ENCODE results near the gene SECTM1.

The SECTM1 gene

DNA sequence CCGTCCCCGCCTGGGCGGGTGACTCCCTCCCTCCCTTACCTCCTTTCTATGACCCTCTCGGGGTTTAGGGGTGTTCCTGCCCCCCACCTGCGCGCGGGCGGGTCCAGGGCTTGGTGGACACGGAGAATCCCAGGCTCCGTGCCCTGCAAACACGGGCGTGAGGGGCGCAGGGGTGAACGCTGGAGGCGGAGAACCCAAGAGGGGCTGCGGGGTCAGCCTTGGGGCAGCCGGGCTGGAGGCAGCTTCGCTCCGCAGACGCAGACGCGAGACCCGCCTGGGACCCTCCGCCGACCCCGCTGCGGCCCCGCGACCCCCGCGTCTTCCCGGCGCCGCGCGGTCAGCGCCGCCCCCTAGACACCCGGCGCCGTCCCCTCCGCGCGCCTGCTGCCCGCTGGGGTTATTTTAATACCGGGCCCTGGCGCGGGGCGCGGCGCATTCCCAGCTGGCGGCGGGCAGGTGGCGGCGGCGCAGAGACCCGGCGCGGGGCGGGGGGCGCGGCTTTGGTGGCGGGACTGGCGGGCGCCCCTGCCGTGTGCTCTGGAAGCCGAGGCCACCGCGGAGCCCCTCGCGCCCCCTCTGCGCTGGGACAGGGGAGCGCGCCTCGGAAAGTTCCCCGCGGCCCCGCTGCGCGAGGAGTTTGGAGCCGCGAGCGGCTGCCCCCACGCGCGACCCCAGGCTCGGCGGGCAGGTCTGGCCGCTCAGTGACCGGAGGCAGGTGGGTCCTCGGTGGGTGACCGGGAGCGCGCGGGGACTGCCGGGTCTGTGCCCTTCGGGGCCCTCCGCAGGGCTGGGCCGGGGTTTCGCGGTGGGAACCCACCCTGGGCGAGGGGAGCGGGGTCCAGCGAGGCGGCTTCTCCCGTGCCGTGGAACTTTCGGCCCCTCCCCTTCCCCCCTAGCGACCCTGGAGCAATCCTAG, 38.0 kb upstream of the SECTM1 start, which contains the start of gene UTS2R:
UTS2R (plus strand) TSS at position 433 of the 916 bp plus-strand sequence. CDS start 2,560 bp downstream, outside the sequence.
- TF ChIP-seq, protein P1, sequence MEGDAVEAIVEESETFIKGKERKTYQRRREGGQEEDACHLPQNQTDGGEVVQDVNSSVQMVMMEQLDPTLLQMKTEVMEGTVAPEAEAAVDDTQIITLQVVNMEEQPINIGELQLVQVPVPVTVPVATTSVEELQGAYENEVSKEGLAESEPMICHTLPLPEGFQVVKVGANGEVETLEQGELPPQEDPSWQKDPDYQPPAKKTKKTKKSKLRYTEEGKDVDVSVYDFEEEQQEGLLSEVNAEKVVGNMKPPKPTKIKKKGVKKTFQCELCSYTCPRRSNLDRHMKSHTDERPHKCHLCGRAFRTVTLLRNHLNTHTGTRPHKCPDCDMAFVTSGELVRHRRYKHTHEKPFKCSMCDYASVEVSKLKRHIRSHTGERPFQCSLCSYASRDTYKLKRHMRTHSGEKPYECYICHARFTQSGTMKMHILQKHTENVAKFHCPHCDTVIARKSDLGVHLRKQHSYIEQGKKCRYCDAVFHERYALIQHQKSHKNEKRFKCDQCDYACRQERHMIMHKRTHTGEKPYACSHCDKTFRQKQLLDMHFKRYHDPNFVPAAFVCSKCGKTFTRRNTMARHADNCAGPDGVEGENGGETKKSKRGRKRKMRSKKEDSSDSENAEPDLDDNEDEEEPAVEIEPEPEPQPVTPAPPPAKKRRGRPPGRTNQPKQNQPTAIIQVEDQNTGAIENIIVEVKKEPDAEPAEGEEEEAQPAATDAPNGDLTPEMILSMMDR (IDR thresholded peaks at IDR 0.05; ENCODE audit: low read depth, low read length), result no peak
- H3K4me3 ChIP-seq (replicated peaks in 1 of 2; ENCODE audit: low read depth in 2 of 2, low read length in 2 of 2), result peak within 1 kb of the TSS; percentile 2 to 31
- no peak for DNase-seq (ENCODE audit: low read depth in 2 of 2)

DNA sequence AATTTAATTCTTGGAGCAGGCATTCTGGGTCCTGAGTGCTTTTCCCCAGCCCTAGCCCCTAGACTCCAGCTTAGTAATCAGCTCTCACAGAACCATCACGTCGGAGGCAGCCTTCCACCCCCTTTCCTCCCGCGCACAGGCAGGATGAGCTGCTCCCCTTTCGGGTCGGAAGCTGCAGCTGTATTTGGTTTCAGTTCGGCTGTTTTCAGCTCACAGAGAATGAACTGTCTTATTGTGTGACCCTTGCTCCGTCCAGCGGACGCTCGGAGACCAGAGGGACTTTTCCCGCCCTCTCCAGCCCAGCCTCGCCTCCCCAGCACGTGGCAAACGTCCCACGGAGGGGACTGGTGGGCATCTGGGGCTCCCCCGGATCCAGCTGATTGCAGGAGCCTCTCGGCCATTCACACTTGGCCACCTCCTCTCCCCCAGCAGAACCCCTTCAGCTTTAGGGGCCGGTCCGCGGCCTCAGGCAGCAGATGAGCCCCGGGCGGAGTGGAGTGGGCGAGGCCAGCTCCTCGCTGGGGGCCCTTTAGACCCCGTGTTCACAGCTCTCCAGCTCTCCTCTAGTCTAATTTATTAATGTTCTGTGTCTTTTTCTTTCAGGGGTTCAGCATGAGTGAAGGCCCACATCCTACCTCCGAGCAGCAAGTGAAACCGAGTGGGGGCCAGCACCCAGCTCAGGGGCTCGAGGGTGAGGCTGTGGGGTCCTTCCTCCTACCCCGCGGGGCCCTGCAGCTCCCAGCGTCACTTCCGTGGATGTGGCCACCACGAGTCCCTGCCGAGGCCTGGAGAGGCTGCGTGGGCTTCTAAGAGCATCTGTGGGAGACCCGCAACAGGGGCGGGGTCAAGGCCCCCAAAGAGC, 37.1 kb upstream of the SECTM1 start:
- TF ChIP-seq, protein P1 (IDR thresholded peaks at IDR 0.05; ENCODE audit: low read depth, low read length), result no peak
- DNase-seq (ENCODE audit: low read depth in 2 of 2), result no peak
- peak overlapping the region; percentile 2 to 31 for H3K4me3 ChIP-seq (replicated peaks in 1 of 2; ENCODE audit: low read depth in 2 of 2, low read length in 2 of 2)

DNA sequence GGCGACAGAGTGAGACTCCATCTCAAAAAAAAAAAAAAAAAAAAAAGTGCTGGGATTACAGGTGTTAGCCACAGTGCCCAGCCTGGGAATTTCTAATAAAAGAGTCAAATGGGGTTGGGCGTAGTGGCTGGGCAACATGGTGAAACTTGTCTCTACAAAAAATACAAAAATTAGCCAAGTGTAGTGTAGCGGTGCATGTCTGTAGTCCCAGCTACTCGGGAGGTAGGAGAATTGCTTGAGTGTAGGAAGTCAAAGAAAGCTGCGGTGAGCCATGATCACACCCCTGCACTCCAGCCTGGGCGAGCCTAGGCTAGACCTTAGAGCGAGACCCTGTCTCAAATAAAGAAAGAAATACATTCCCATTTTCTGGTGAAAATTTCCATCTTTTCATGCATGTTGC, 35.6 kb upstream of the SECTM1 start:
- TF ChIP-seq, protein P1 (IDR thresholded peaks at IDR 0.05; ENCODE audit: low read depth, low read length), result no peak
- DNase-seq (ENCODE audit: low read depth in 2 of 2), result no peak
- H3K4me3 ChIP-seq (replicated peaks in 1 of 2; ENCODE audit: low read depth in 2 of 2, low read length in 2 of 2), result no peak overlapping the region

DNA sequence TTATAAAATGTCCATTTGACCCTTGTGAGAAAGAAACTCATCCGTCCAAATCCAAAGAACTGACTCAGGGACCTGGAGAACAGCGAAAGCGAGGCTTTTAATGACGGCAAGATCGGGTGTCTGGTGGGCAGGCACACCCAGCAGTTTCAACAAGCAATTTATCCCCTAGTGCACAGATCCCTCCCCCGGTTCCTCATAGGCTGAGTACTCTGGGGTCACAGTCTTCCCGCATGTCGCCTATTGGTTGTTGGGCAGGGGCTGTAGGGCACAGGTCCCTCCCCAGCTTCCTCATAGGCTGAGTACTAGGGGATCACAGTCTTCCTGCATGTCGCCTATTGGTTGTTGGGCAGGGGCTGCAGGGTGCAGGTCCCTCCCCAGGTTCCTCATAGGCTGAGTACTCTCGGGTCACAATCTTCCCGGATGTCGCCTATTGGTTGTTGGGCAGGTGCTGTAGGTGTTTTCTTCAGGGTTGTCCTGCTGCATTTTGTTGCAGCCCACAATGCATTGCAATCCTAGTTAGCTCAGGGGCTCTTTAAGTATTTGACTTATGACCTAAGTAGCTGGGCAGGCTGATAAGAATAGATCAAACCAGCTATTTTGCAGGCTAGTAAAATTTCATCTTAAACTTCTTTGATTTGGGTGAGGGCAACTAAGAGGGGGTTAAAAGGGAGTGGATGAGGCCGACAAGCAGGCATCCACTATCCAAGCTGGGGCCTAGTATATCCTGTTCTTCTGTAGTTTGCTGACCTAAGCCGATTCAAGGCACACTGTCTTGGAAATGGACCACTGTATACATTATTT, 34.4 kb upstream of the SECTM1 start:
- TF ChIP-seq, protein P1 (IDR thresholded peaks at IDR 0.05; ENCODE audit: low read depth, low read length), result no peak
- no peak for DNase-seq (ENCODE audit: low read depth in 2 of 2)

DNA sequence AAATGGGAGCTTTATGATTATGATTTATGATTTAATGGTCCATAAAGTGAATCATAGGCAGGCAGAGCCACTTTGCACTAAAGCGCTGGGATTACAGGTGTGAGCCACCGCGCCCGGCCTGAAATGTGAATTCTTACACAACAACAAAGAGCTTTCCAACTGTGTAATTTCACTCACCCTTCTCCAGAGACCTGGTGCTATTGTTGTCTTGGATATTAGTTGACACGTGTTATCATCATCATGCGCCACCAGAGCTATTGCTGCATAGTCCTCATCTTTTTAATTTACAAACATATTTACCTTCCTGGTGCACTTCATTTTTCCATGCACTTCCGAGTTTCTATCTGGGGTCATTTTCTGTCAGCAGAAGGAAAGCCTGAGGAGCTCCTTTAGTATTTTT, 33.2 kb upstream of the SECTM1 start:
- TF ChIP-seq, protein P1 (IDR thresholded peaks at IDR 0.05; ENCODE audit: low read depth, low read length), result no peak
- no peak for DNase-seq (ENCODE audit: low read depth in 2 of 2)

More for the DNA sequence above, 34.4 kb upstream of the SECTM1 start:
- H3K4me3 ChIP-seq (replicated peaks in 1 of 2; ENCODE audit: low read depth in 2 of 2, low read length in 2 of 2), result no peak overlapping the region

More for the DNA sequence above, 33.2 kb upstream of the SECTM1 start:
- no peak overlapping the region for H3K4me3 ChIP-seq (replicated peaks in 1 of 2; ENCODE audit: low read depth in 2 of 2, low read length in 2 of 2)
